ENCODE results near the gene INSYN2B. TPM values are rescaled to one million over a fixed set of nuclear protein-coding genes. Genes with fewer than 3 reads are reported as not detected.

INSYN2B gene
- total RNA-seq, 1 donor from 2014 or later, result 0.56 TPM

- peaks cover 30% of the 10 kb centered on the region for H3K27me3 Mint-ChIP-seq (ENCODE audit: low read depth)
- TF ChIP-seq, protein P1, sequence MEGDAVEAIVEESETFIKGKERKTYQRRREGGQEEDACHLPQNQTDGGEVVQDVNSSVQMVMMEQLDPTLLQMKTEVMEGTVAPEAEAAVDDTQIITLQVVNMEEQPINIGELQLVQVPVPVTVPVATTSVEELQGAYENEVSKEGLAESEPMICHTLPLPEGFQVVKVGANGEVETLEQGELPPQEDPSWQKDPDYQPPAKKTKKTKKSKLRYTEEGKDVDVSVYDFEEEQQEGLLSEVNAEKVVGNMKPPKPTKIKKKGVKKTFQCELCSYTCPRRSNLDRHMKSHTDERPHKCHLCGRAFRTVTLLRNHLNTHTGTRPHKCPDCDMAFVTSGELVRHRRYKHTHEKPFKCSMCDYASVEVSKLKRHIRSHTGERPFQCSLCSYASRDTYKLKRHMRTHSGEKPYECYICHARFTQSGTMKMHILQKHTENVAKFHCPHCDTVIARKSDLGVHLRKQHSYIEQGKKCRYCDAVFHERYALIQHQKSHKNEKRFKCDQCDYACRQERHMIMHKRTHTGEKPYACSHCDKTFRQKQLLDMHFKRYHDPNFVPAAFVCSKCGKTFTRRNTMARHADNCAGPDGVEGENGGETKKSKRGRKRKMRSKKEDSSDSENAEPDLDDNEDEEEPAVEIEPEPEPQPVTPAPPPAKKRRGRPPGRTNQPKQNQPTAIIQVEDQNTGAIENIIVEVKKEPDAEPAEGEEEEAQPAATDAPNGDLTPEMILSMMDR (IDR thresholded peaks at IDR 0.05; ENCODE audit: unreplicated experiment), result no peak
- H3K27ac Mint-ChIP-seq, result no peak overlapping the region
- no peaks in the 10 kb centered on the region for H3K36me3 Mint-ChIP-seq
- DNase-seq (ENCODE audit: low spot score in 2 of 2, unreplicated experiment in 2 of 2), result no peak
- no peaks in the 10 kb centered on the region for H3K9me3 Mint-ChIP-seq
- H3K4me3 Mint-ChIP-seq, result no peak overlapping the region
- peaks cover 19% of the 10 kb centered on the region for H3K4me1 Mint-ChIP-seq
These were observed 6.0 kb downstream of the INSYN2B start for GRCh38 chr5:169974121-169974770.

DNA sequence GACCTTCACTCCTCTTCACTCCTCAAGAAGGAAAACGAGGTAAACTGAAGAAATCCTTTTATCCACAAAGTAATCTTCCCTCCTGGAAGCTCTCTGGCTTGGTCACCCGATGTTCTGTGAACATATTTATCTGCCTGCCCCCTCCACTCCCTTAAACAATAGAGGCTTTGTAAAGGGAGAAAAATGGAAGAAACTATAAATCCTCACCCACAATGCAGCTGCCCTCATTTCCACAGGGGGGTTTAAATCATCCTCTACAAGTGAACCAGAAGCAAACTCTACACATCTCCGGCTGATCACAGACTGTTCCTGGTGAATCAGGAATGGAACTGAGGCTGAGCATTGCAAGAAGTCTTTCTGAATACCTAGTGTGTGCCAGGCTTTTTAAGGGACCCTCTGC lies 7.2 kb downstream of the INSYN2B start:
- Mint-ChIP-seq H3K9me3 (no peaks in the 10 kb centered on the region), H3K4me3 (no peak overlapping the region)
- DNase-seq (ENCODE audit: low spot score in 2 of 2, unreplicated experiment in 2 of 2), result no peak

DNA sequence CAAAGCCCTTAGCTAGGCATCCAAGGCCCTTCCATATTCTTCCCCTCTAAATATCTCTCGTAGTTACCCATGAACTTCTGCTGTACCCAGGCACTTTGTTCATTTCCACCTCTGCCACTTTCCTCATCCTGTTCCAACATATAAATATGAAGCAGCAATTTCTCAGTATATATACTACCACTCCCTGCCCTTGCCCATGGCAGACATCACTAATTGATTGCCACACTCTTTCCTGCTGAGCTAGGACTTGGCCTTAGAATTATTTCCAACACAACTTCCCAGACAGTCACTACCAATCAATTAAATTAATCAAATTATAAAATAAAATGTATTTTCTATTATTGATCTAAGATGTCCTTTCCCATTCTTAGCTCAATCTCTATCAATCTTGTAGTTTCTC lies 8.5 kb downstream of the INSYN2B start:
- Mint-ChIP-seq H3K27ac (no peak overlapping the region), H3K4me3 (no peak overlapping the region), H3K4me1 (peaks cover 16% of the 10 kb centered on the region), H3K9me3 (no peaks in the 10 kb centered on the region), H3K36me3 (no peaks in the 10 kb centered on the region), H3K27me3 (ENCODE audit: low read depth) (peaks cover 9% of the 10 kb centered on the region)
- no peak for DNase-seq (ENCODE audit: low spot score in 2 of 2, unreplicated experiment in 2 of 2)
- TF ChIP-seq, protein P1 (IDR thresholded peaks at IDR 0.05; ENCODE audit: unreplicated experiment), result no peak

More for the DNA sequence above, 7.2 kb downstream of the INSYN2B start:
- TF ChIP-seq, protein P1 (IDR thresholded peaks at IDR 0.05; ENCODE audit: unreplicated experiment), result no peak
- H3K36me3 Mint-ChIP-seq, result no peaks in the 10 kb centered on the region
- H3K27me3 Mint-ChIP-seq (ENCODE audit: low read depth), result peaks cover 19% of the 10 kb centered on the region
- peaks cover 19% of the 10 kb centered on the region for H3K4me1 Mint-ChIP-seq
- H3K27ac Mint-ChIP-seq, result no peak overlapping the region

- no peak overlapping the region for H3K4me3 Mint-ChIP-seq
- TF ChIP-seq, protein P1 (IDR thresholded peaks at IDR 0.05; ENCODE audit: unreplicated experiment), result no peak
- peaks cover 9% of the 10 kb centered on the region for H3K27me3 Mint-ChIP-seq (ENCODE audit: low read depth)
- H3K4me1 Mint-ChIP-seq, result peaks cover 16% of the 10 kb centered on the region
- DNase-seq (ENCODE audit: low spot score in 2 of 2, unreplicated experiment in 2 of 2), result no peak
- no peaks in the 10 kb centered on the region for H3K36me3 Mint-ChIP-seq
- no peak overlapping the region for H3K27ac Mint-ChIP-seq
- H3K9me3 Mint-ChIP-seq, result no peaks in the 10 kb centered on the region
These were observed 9.2 kb downstream of the INSYN2B start for GRCh38 chr5:169970911-169971765.

DNA sequence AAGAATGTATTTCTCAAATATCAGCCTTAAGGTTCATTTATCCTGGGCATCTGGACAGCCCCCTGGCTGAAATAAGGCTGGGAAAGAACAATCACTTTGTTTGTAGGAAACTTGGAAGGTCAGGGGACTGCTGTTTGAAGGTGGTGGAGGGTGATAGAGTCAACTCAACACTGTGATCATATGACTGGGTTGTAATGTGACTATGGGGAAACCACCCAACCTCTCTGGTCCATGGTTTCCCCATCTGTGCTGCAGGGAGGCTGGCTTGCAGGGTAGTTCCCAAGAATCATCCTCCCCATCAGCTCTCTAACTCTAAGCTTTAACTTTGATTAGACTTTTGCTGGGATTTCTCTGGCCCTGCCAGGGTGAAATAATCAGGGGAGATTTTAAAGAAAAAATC lies 10.0 kb downstream of the INSYN2B start:
- no peak for DNase-seq (ENCODE audit: low spot score in 2 of 2, unreplicated experiment in 2 of 2)
- Mint-ChIP-seq H3K9me3 (no peaks in the 10 kb centered on the region), H3K27ac (no peak overlapping the region), H3K36me3 (no peaks in the 10 kb centered on the region), H3K4me3 (no peak overlapping the region), H3K4me1 (peaks cover 16% of the 10 kb centered on the region), H3K27me3 (ENCODE audit: low read depth) (peaks cover 9% of the 10 kb centered on the region)
- TF ChIP-seq, protein P1 (IDR thresholded peaks at IDR 0.05; ENCODE audit: unreplicated experiment), result no peak
